GM15510 (cell line): Measurements from ENCODE around the gene CFAP58.

Experiments
- POLR2A ChIP-seq: IDR thresholded peaks from 3 replicates; pipeline ENCODE4 v1.6.1; 2011; ENCODE audit warnings: borderline replicate concordance; ENCODE audit not compliant: insufficient read length; ENCODE audit errors: extremely low read depth

The CFAP58 gene

DNA sequence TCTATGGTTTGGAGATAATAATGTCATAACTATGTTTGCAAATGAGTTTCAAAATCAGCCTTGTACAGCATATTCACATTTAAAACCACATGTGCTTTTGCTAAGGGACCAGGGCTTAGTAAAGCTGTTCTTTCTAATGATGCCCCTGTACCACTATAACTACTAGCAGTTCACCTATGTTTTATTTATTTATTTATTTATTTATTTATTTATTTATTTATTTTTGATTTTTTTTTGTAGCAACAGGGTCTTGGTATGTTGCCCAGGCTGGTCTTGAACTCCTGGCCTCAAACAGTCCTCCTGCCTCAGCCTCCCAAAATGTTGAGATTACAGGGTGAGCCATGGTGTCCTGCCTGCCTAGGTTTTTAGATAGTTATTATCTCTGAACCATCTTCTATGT lies 96.9 kb downstream of the CFAP58 start:
- no peak for TF ChIP-seq POLR2A

DNA sequence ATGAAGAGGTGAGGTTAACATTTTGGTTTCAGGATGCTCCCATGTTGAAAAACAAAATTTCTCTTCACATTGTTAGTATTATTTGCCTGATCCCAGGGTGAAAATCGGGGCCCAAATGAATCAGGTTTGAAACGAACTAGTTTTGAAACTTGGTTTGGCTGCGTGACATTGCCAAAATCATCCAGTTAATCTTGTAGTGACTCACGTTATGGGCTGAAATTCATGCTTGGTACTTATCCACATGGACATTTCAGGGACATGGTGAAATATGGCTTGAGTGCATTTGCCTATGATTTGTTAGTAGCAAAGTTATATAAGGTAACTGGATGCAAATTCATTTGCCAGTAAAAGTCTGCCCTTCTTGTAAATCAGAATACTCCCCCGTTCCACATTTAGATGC lies 97.3 kb downstream of the CFAP58 start:
- no peak for TF ChIP-seq POLR2A

DNA sequence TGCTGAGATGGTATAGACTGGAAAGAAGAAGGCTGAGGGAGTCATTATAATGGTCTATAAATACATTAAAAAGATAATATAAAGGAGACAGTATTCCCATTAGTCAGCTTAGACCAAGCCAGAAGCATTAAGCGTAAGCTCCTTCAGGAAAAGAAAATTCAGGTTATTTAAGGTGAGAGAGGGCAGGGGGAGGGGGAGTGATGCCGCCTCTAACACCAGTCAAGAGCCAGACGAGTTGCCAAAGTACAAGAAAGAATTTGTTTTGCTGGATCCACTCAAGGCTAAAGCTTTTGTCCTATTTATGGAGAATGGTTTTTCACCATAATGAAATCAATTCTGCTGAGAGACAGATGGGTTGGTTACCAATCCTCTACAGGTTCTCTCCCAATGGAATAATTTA lies 99.3 kb downstream of the CFAP58 start:
- no peak for TF ChIP-seq POLR2A

DNA sequence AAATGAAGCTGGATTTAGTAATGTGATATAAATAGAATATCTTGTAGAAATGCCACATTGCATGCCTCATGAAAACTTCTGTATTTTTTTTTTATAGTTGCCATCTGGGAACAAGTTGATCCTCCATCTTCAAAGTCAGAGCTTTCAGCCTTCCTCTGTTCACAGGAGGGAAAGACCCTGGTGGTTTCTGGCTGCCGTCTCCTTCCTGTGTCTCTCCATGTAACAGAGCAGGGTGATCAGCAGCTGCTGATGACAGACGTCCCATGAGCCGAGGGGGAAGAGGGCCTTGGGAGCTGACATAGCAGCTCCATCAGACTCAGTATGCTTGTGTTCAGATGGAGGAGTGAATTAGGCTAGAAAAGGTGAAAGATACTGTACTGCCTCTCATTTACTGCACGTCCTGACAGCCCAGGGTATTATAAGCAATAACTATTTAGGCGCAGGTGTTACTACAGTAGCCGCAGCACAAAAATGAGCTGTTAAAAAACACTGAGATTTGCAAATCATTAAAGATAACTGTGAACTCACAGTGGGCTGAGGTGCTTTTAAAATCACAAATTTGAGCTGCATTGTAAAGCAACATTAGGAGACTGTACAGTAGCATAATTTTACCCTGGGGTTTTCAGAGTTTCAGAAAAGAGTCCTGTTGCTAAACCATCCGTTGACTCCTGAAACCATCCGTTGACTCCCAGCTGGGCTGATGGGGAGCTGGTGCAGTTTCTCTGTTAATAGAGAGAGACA lies 103.3 kb downstream of the CFAP58 start:
- no peak for TF ChIP-seq POLR2A

DNA sequence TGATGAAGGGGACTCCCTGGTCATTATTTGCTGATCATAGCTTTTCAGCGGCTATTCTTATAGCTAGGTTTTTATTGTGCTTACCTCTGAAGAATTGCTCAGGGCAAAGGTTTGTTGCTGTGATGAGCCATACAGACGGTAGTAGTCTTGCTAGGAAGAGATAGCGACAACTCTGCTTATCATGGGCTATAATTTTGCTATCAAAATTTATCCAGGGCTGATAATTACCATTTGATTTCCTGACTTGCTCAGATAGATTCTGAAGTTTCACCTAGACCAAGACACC lies 103.9 kb downstream of the CFAP58 start:
- no peak for TF ChIP-seq POLR2A

DNA sequence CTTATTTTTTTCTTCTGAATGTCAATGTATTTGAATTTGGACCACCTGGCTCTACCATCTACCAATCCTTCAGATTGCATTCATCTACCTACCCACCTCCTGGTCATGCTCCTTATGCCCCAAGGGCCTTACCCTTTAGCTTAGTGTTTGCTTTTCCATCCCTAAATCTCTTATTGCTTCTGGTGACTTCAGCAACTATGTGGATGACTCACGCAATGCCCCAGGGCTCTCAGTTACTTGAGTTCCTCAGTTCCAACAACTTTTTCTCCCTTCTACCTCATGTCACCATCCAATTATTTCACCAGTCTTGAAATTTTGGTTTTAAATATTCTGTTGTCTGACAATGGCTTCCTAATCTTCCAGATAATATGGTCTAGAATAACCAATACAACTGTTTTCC lies 118.9 kb downstream of the CFAP58 start:
- no peak for TF ChIP-seq POLR2A

DNA sequence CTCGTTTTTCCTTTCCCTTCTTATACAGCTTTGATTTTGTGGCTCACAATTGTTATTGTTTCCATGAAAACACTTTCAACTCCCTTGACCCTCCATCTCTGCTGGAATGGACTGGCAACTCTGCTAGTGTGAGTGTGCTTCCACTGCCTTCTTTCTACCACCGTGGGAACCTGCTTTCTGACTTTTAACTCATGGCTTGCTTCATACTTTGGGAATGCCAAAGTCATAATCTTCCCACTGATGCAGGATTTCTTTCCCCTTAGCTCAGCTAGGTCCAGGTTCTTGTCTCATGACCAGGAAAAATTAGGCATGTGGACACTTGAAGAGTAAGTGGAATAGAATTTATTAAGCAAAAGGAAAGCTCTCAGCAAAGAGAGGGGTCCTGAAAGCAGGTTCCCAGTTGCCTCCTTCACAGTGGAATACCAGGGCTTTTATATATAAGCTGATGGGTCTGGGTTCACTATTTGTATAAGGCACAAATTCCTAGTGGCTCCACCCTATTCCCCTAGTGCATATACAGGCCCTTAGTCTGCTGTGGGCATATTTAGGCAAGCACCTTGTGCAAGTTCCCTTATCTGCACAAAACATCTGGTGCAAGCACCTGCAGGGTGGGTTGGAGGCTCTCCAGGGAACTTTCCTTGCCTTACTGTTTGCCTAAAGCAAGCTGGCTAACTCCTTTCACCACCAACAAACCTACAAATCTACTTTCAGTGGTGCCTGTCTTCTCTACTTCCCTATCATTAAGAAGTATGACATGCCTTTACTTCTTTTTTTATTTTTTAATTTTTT lies 119.5 kb downstream of the CFAP58 start:
- TF ChIP-seq POLR2A = no peak

DNA sequence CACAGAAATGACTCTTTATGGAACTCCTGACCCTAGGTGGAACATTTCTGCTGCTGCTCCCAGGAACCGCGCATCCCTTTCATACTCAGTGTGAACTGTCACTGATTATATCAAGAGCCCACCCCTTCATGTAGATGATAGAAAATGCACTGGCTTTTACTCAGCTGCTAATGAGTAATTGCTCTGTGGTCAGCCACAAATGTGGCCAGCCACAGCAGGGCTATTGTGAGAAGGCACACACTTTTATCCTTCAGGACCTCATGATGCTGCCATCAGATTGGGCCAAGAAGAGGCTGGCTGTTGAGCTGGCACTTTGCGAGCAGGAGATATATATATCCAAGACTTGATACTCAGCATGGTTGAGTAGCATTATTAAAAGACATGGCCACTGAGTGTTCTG lies 124.7 kb downstream of the CFAP58 start:
- no peak for TF ChIP-seq POLR2A

DNA sequence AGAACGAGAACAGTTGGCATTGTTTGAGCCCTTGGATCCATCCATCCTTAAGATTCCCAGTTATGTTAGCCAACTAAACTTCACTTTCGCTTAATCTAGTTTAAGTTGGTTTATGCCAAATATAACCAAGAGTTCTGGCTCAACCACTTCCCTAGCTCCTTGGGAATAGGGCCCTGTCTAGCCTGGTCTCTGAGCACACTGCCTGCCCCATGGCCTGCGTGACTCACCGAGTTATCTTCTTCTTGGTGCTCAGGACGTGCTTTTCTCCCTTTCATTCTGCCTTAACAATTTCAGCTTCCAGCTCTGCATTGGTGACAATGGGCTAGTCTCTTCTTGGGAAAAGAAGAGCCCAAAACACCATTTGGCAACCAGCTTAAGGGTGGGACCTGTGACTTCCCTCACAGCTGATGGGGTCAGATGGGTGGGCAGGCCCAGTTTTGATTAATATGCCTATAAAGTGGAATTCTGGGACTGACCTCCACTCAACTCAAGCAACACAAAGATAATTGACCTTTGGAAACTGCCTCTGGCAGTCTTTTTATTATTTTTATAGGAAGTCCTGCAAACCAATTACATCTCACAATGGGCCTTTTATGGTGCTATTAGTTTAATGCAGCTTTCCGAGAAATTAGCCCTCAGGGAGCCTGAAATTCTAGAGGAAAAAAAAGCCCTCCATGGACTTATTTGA lies 126.4 kb downstream of the CFAP58 start:
- no peak for TF ChIP-seq POLR2A

DNA sequence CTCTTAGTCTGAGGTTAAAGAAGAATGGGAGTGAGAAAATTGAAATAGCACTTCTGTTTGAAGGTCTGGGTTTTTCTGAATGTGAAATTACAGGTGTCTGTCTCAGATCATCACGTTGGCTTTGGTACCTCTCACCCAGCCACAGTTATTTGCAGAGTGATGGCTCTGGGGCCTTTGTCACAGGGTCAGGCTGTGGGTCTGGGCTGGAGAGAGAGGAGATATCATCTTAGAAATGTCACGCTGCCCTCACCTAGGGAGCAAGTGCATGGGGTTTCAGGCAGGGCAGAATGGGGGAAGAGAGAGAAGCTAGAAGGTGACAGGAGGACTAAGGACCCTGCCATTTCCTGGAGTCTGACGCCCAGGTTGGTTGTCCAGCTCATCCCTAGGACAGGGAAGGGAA lies 127.2 kb downstream of the CFAP58 start:
- no peak for TF ChIP-seq POLR2A

DNA sequence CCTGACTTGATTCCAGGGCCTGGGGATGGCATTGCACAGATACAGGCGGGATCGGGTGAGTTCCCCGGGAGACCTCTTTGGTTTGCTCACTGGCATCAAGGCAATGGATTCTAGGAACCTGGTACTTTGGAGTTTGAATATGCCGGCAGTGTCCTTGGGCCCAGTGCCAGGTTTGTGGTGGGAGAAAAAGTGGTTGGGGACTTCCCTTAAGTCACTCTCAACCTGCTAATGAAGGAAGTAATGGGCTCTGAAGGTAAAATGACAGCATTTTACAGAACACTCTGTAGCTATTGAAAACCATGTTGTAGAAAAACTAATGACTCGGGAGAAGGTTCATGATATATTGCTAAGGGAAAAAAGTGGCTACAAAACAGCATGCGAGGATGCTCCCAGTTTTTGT lies 129.9 kb downstream of the CFAP58 start:
- no peak for TF ChIP-seq POLR2A

DNA sequence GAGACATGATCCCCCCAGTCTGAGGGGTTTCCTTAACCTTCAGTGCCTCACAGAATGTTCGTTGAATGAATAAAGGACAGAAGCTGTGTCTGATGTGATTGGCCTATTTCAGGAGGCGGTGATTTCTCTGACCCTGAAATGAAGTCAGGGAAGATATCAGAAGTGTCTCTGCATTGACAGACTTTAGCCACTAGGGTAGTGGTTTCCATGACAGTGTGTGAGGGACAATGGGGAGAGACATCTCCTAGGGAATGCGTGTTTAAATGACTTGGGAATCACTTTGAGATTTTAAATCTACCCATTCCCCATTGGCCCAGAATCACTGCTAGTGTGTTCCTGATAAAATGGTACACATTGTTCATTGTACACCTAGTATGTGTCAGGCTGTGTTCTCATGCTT lies 132.0 kb downstream of the CFAP58 start:
- no peak for TF ChIP-seq POLR2A

DNA sequence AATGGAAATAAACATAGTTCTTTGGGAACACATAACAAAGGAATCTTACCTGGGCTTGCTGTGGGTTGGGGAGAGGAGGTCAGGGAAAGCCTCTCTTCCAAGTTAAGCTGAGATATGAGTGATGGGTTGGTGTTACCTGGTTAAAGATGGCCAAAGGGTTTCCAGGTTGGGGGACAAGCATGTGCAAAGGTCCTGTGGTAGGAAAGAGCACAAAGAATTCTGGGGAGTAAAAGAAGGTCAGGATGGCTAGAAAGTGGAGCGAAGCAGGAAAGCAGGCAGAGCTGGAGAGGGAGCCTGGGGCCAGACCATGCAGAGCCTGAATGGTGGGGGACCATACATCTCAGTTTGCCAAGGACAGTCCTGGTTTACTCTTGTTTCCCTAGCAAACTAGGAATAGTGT lies 133.2 kb downstream of the CFAP58 start:
- TF ChIP-seq POLR2A = no peak

DNA sequence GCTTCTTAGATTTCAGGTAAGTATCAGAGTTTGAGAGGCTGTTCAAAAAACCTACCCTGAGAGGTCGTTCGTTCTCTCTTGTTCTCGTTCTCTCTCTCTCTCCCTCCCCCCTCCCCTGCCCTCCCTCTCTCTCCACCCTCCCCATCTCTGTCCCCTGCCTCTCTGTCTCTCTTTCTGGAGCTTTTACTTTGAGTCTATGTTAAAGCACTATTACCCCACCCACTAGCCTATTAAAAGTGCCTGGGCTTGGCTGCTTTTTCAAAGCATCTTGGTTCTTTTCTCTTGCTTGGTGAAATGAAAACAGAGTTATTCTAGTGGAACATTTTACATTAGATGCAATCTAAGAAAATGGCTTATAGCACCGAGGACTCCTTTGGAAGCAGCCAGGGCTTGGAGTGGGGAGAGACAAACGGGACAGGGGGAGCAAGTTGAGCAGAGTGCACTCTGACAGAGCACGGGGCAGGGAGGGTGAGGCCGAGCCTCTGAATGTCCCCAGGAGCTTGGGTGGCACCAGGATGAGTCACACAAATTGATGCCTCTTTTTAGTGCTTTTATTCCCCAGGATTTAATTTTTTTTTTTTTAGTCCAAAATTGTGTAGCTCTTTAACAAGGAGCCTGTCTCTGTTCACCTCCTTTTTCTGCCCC lies 134.3 kb downstream of the CFAP58 start:
- TF ChIP-seq POLR2A = no peak

DNA sequence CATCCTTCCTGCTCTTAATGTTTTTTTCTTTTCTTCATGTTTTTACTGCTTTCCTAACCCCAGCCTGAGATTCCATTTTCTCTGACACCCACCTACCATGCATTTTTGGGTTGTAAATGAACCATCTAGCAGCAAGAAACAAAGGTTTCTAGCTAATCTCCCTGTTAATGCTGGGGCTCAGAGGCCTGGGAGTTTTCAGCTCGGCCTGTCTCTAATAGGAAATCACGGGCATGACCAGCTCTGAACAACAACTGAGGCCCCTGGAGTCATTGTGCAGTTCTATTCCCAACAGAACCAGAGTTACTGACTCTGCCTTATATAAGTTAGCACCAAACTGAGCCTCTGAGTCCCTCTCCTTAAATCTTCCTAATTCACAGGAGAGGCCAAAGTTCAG lies 134.8 kb downstream of the CFAP58 start:
- TF ChIP-seq POLR2A = no peak
